RWPE1 (cell line): ENCODE data around the gene UBXN7.
"Not testable (repeated sequence)": the region's sequence is repeated elsewhere in the genome, so short reads cannot be mapped to it uniquely, and the experiment has no call there.

Experiments
- CTCF ChIA-PET: fragments of 350-600 bp; sonication (Branson Sonifier 250); formaldehyde crosslinking; extraction: SDS; loops from one replicate; lab custom pipeline; 2021; lab: Yijun Ruan, JAX
- POLR2A ChIA-PET: fragments of 400-600 bp; formaldehyde crosslinking; extraction: SDS; loops from one replicate; lab custom pipeline; 2020; ENCODE audit warnings: antibody characterized with exemption; ENCODE audit not compliant: low non-redundant PET; lab: Yijun Ruan, JAX
- DNase-seq: peaks from one replicate; pipeline ENCODE4 v3.0.0; 2012; ENCODE audit warnings: low spot score
- H3K27ac ChIP-seq: fragments of 450-650 bp; 2 replicates; pipeline ENCODE4 v1.5.1; 2017
- TF ChIP-seq, protein P1 (sequence below): fragments of 450-650 bp; conservative IDR thresholded peaks from 2 replicates; pipeline ENCODE4 v1.5.1; 2017; ENCODE audit warnings: low read depth, mild to moderate bottlenecking

The UBXN7 gene

DNA sequence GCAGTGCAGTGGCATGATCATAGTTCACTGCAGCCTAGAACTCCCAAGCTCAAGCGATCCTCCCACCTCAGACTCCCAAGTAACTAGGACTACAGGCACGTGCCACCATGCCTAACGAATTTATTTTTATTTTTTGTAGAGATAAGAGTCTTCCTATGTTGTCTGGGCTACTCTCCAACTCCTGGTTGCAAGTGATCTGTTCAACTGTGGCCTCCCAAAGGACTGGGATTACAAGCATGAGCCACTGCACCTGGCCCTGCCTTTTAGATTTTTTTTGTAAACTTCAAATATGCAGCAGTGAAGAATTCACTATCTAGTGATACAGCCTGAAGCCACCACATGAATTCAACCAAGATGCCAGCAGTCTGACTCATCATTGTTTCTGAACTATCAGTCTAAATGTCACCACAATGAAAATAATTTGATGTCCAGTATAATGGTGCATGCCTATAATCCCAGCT lies 32.7 kb downstream of the UBXN7 start:
- CTCF ChIA-PET = no interaction called here

DNA sequence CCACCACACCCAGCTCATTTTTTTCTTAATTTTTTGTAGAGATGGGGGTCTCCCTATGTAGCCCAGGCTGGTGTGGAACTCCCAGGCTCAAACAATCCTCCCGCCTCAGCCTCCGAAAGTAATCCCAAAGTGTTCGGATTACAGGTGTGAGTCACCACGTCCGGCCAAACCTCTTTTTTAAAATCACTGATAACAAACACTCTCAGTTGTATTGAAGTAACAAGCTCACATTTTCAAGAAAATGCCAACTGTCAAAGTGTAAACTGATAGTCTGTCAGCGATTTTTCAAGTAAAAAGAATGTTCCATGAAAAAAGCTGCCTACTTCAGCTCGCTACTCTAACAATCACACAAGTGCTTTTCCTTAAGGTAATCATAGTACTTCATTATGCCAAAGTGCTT lies 33.4 kb downstream of the UBXN7 start:
- POLR2A ChIA-PET = no interaction called here
- CTCF ChIA-PET = no interaction called here
- H3K27ac ChIP-seq = no peak overlapping the region
- TF ChIP-seq, protein P1, sequence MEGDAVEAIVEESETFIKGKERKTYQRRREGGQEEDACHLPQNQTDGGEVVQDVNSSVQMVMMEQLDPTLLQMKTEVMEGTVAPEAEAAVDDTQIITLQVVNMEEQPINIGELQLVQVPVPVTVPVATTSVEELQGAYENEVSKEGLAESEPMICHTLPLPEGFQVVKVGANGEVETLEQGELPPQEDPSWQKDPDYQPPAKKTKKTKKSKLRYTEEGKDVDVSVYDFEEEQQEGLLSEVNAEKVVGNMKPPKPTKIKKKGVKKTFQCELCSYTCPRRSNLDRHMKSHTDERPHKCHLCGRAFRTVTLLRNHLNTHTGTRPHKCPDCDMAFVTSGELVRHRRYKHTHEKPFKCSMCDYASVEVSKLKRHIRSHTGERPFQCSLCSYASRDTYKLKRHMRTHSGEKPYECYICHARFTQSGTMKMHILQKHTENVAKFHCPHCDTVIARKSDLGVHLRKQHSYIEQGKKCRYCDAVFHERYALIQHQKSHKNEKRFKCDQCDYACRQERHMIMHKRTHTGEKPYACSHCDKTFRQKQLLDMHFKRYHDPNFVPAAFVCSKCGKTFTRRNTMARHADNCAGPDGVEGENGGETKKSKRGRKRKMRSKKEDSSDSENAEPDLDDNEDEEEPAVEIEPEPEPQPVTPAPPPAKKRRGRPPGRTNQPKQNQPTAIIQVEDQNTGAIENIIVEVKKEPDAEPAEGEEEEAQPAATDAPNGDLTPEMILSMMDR = no peak
- no peak for DNase-seq

More for the DNA sequence above, 32.7 kb downstream of the UBXN7 start:
- no peak overlapping the region for H3K27ac ChIP-seq
- TF ChIP-seq, protein P1 = no peak
- POLR2A ChIA-PET = no interaction called here
- DNase-seq = peak; percentile 49

- DNase-seq = no peak
- ChIA-PET POLR2A (no interaction called here), CTCF (interaction anchor here (0.6 kb wide), 1 partner anchor 985 kb away, joined by 3 read pairs; no protein-coding TSS in a partner anchor)
- TF ChIP-seq, protein P1 = no peak
- no peak overlapping the region for H3K27ac ChIP-seq
Measured at GRCh38 chr3:196397941-196398340, 34.3 kb downstream of the UBXN7 start.

DNA sequence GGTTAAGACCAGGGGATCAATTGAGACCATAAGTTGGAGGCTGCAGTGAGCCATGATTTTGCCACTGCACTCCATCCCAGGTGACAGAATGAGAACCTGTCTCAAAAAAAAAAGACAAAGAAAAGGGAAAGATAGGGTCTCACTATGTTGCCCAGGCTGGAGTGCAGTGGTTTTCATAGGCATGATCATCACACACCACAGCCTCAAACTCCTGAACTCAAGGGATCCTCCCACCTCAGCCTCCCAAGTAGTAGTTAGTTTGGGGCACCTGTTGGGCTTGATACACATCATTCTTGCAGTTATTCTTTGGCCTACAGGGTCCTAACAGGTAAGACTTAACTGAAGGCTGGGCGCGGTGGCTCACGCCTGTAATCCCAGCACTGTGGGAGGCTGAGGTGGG lies 42.1 kb downstream of the UBXN7 start:
- no peak overlapping the region for H3K27ac ChIP-seq
- POLR2A ChIA-PET = no interaction called here
- TF ChIP-seq, protein P1 = no peak
- CTCF ChIA-PET = no interaction called here
- no peak for DNase-seq

DNA sequence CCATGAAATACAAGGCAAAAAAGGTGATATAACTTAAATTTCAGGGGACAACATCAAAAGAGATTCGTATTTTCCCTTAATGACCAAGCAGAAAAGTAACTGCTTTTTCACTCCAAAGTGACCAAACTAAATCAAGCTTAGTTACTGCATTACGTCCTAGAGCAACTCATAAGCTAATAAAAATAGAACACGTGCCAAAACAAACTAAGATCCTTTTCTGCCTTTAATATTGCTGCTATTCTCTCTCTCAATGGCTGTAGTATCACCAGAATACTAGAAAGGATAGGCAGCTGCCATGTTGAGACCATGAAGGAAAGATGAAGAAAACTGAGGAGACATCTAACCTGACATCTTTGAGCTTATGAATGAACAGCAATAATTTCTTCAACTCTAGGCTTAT lies 43.3 kb downstream of the UBXN7 start:
- no peak overlapping the region for H3K27ac ChIP-seq
- no peak for DNase-seq
- POLR2A ChIA-PET = no interaction called here
- CTCF ChIA-PET = no interaction called here
- TF ChIP-seq, protein P1 = no peak

- H3K27ac ChIP-seq, DNase-seq, POLR2A ChIA-PET, CTCF ChIA-PET: not testable (repeated sequence)
Measured at GRCh38 chr3:196387941-196388340, 44.3 kb downstream of the UBXN7 start.

DNA sequence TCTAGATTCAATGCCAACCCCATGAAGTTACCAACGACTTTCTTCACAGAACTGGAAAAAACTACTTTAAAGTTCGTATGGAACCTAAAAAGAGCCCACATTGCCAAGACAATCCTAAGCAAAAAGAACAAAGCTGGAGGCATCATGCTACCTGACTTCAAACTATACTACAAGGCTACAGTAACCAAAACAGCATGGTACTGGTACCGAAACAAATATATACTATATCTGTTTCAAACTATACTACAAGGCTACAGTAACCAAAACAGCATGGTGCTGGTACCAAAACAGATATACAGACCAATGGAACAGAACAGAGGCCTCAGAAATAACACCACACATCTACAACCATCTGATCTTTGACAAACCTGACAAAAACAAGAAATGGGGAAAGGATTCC lies 45.4 kb downstream of the UBXN7 start:
- DNase-seq, POLR2A ChIA-PET, CTCF ChIA-PET, H3K27ac ChIP-seq: not testable (repeated sequence)

DNA sequence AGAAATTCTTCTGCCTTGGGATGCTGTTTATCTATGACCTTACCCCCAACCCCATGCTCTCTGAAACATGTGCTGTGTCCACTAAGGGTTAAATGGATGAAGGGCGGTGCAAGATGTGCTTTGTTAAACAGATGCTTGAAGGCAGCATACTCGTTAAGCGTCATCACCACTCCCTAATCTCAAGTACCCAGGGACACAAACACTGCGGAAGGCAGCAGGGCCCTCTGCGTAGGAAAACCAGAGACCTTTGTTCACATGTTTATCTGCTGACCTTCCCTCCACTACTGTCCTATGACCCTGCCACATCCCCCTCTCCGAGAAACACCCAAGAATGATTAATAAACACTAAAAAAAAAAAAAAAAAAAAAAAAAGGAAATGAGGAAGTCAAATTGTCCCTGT lies 46.2 kb downstream of the UBXN7 start:
- H3K27ac ChIP-seq, CTCF ChIA-PET, POLR2A ChIA-PET, DNase-seq: not testable (repeated sequence)

DNA sequence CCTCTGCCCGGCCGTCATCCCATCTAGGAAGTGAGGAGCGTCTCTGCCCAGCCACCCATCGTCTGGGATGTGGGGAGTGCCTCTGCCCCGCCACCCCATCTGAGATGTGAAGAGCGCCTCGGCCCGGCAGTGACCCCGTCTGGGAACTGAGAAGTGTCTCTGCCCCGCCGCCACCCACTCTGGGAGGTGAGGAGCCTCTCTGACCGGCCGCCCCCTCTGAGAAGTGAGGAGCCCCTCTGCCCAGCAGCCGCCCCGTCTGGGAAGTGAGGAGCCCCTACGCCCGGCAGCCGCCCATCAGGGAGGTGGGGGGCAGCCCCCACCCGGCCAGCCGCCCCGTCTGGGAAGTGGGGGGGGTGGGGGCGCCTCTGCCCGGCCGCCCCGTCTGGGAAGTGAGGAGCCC lies 46.8 kb downstream of the UBXN7 start:
- H3K27ac ChIP-seq, CTCF ChIA-PET, DNase-seq, POLR2A ChIA-PET: not testable (repeated sequence)
